Hepatocyte (in vitro differentiated cells): Measurements from ENCODE around the gene ANKS6.

ENCODE experiments used
- CTCF ChIP-seq: fragments of 200-600 bp; sonication (generic); IDR thresholded peaks from 2 replicates; pipeline ENCODE4 v1.5.1; 2016; ENCODE audit warnings: antibody characterized with exemption, mild to moderate bottlenecking; ENCODE audit not compliant: poor library complexity
- EZH2 ChIP-seq: fragments of 200-600 bp; sonication (generic); IDR thresholded peaks from 2 replicates; pipeline ENCODE4 v1.6.1; 2016; ENCODE audit warnings: antibody characterized with exemption, mild to moderate bottlenecking, borderline replicate concordance

GRCh38 chr9:98720402-98720801 is 76.0 kb downstream of the ANKS6 start:
- no peak for TF ChIP-seq EZH2
- TF ChIP-seq CTCF, result no peak
